Anterior cingulate cortex (tissue), 58 donors: ENCODE results near the gene TGFBR3.

Experiments used
- DNase-seq, 58 donors: peaks; one replicate each; lab custom pipeline; 2025; lab: John Stamatoyannopoulos, UW

The TGFBR3 gene

DNA sequence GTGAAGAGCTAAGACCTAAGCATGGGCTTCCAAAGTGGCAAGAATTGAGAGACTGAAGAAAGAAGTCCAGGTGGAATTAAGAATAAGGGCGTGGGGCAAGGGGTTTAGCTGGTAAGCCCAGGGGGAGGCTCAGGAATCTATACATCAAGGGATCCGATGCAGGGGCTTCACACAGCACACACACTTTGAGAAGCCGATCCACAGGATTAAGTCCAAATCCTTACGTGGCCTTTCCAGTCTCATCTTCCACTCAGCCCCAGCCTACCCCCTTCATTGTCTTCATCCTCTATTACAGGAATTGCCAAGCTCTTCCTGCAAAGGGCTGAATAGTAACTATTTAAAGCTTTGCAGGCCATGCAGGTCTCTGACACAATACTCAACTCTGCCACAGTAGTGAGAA lies 101.3 kb downstream of the TGFBR3 start:
- no peak for DNase-seq

- DNase-seq, result no peak
These were observed 101.8 kb downstream of the TGFBR3 start for GRCh38 chr1:91784191-91784590.

- peak in 1 of 58 donors; percentile 10 for DNase-seq
These were observed 102.4 kb downstream of the TGFBR3 start for GRCh38 chr1:91783423-91784170.

DNA sequence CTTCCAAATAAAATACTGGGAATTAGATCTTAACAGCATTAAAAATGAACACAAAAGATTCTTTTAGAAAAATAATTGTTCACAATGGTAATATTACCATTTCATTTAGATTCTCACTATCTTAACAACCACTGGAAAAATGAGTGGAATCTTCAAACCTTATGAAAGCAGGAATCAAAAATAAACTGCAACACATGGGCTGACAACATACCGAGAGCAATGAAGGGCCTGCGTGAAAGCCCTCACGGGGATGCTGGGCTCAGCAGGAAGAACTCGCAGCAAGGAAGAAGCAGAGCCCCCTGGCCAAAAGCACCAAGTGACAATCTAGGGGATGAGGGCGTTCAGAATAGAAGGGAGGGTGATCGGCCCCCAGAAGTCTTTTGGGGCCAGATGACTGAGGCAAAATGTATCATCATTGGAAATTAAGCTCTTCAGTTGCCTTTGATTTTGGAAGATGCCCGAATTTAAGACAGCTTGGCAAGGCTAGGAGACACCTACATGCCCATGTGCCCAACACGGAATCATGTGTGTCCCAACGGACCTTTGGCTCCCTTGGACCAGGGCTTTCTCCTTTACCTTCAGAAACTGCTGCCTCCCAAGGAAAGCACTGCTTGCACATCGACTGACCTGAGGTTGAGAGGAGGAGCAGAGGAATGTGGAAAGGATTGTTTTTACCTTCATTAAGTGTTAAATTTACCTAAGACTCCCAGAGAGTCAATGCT lies 103.9 kb downstream of the TGFBR3 start:
- no peak for DNase-seq

GRCh38 chr1:91781371-91781825 lies 104.6 kb downstream of the TGFBR3 start:
- DNase-seq, result peak in 6 of 58 donors; percentile 4 to 63 (median 12)

GRCh38 chr1:91779548-91780021 lies 106.4 kb downstream of the TGFBR3 start:
- DNase-seq, result no peak

GRCh38 chr1:91778964-91779363 lies 107.0 kb downstream of the TGFBR3 start:
- DNase-seq, result no peak

DNA sequence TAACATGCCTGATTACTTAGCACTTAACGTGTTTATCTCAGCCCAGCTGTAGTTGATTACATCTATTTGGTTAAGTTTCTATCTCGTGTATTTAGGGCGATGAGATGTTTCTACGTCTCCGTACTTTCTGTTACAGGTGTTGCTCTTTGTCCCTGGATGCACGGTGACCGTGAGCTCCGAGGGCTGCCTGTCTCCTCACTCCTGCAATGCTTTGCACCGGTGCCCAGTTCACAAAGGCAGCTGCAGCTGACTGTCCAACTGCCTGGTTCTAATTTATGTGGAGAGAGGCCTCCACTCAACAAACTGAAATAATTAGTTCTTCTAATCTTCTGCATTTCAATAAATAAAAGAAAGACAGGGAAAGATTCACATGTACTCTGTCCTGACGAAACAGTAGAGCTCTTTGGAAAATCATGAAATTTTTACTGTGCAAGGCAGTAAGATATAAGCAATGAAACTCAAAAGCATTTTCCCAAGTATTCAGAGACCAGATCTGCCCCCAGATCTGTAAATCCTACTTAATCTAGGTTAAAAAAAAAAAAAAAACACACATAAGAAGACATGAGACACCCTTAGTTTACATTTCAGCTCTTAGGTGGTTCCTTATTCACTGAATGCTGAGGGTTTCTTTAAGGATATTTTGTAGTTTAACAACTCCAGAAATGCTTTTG lies 108.2 kb downstream of the TGFBR3 start:
- DNase-seq, result no peak

DNA sequence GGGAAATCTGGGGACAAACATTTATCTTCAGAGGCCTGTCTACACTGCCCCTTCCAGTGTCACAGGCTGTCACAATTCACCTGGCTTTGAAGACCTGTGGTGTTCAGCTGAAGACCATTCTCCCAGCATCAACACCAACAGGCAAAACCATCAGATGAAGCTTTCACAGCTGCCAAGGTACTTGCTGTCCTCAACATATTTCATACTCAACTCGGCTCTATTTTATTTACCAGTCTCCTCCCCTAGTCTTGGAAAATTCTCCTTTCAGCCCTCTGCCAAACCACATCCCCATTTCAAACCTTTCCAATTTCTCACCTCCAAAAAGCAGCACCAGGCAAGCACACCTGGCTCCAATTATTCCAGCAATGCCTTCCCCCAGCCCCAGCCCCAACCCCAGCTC lies 108.8 kb downstream of the TGFBR3 start:
- DNase-seq, result no peak

- DNase-seq, result no peak
These were observed 109.7 kb downstream of the TGFBR3 start for GRCh38 chr1:91776068-91776794.

DNA sequence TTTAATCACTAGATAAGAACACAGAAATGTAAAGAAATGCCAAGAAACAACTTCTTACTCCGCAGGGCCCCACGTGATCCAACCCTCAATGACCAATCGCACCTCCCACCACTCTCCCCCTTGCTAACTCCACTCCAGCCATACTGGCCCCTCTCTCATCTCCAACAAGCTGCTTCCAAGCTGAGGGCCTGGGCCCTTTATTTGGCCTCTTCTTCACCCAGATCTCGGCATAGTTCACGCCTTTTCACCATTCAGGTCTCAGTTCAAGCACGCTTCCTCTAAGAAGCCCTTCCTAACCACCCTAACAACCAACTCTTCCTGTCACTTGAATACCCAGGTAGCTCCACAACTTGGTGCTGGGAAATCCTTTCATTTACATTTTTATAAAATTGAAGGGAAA lies 110.7 kb downstream of the TGFBR3 start:
- DNase-seq, result no peak

- DNase-seq, result no peak
These were observed 111.3 kb downstream of the TGFBR3 start for GRCh38 chr1:91774520-91775203.

- DNase-seq, result no peak
These were observed 114.2 kb downstream of the TGFBR3 start for GRCh38 chr1:91771717-91772116.

DNA sequence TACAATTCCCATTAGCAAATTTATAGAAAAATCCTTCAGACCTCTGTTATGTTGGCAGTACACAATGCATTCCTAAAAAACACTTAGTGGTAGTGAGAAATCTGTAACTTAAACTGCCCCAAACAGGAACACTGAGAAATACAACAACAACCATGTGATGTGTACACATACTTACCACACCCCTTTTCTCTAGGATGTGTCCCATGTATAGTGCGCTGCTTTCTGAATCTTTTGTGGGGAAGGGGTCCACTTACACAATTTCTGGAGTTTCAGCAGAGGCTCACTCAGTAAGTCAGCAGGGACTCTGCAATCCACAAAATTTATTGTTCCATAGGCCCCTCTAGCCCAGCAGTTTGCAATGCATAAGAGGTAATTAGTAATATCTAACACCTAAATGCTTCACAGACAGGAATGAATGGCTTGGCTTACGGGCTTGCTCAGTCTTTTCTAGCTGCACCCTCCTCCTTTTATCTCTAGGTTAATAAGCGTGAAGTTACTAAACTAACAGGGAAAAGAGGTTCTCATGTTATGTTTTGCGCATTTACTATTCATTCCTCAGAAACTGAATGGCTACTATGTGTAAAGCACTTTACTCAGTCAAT lies 115.2 kb downstream of the TGFBR3 start:
- DNase-seq, result no peak

GRCh38 chr1:91769742-91770141 lies 116.2 kb downstream of the TGFBR3 start:
- peak in 2 of 58 donors; percentile 3 to 21 for DNase-seq

DNA sequence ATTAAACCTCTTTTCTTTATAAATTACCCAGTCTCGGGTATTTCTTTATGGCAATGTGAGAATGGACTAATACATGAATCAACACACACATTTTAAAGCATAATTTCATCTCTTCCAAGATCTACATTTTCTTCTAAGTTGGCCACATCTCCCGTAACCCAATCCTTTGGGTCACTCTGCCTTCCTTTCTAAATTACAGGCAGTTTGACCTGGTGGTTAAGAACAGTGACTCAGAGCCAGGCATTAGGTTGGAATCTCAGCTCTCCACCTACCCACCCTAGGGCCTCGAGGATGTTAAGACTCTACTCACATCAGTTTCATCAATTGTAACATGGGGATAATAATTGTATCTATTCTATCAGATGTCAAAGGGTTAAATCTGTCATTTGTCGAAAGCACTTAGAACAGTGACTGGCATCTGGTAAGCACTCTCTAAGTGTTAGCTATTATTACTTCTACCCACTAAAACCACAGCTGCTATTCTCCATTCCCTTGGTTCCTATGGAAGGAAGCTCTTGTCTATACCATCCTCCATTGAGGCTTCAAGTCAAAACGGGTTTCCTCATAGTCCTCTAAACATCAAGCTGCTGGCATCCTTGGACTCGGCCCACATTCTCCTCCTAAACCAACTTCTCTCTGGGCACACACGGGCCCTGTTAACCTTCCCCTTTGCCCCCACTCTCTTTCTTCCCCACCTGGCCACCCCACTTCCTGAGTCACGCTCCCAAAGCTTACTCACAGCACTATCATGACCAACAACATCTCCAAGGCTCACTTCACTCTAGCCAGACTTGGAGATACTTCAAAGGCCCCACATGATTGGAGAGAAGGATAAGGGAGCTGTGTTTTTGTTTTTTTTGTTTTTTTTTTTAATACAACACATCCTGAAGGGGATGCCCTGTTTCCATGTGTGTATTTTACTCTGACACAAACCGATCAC lies 116.9 kb downstream of the TGFBR3 start:
- no peak for DNase-seq

DNA sequence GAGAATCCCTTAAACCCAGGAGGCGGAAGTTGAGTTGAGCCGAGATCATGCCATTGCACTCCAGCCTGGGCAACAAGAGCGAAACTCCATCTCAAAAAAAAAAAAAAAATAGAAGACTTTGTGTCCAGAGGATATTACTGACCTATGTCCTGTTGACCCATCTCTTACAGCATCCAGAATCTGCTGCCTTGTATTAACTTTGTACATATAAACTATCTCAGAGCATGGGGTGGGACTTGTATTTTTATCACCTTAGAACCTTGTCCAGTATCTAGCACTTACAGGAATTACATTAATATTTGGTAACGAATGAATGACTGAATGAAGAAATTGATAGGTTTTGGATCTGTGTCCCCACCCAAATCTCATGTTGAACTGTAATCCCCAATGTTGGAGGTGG lies 117.8 kb downstream of the TGFBR3 start:
- no peak for DNase-seq

DNA sequence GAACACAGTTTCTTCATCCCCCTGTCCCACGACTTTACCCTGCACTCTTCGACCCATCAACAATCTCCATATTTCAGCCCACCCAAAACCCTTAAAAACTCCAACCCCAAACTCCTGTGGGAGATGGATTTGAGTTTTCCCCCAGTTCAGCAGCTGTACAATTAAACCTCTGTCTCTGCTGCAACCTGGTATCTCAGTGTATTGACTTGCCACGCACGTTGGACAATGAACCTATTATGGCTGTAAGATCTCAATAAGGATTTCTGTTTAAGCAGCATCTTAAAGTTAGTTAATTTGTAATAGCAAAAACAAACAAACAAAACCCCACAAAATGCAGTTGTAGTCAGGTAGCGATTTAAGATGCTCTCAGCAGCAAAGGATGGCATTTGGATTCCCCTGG lies 119.1 kb downstream of the TGFBR3 start:
- DNase-seq, result no peak
